HEK293T (cell line): ENCODE measurements around the gene GFPT1.

Source experiments
- ARNT ChIP-seq: fragments of 450-650 bp; IDR thresholded peaks from 2 replicates; pipeline ENCODE4 v1.6.1; 2017; ENCODE audit warnings: mild to moderate bottlenecking
- CTBP1 ChIP-seq: fragments of 450-650 bp; IDR thresholded peaks from 2 replicates; pipeline ENCODE4 v1.6.1; 2016; ENCODE audit warnings: borderline replicate concordance
- FOXK2 ChIP-seq: fragments of 450-650 bp; IDR thresholded peaks from 2 replicates; pipeline ENCODE4 v1.6.1; 2016; ENCODE audit warnings: mild to moderate bottlenecking
- FOXM1 ChIP-seq: fragments of 450-650 bp; IDR thresholded peaks from 2 replicates; pipeline ENCODE4 v1.6.1; 2017; ENCODE audit warnings: mild to moderate bottlenecking, borderline replicate concordance
- HDGF ChIP-seq: fragments of 450-650 bp; IDR thresholded peaks from 2 replicates; pipeline ENCODE4 v1.6.1; 2017; ENCODE audit warnings: antibody characterized with exemption, borderline replicate concordance
- LEF1 ChIP-seq: fragments of 450-650 bp; IDR thresholded peaks from 2 replicates; pipeline ENCODE4 v1.6.1; 2017; ENCODE audit warnings: mild to moderate bottlenecking, borderline replicate concordance
- NFRKB ChIP-seq: fragments of 450-650 bp; IDR thresholded peaks from 2 replicates; pipeline ENCODE4 v1.6.1; 2016; ENCODE audit warnings: mild to moderate bottlenecking, moderate library complexity
- SP1 ChIP-seq: fragments of 450-650 bp; IDR thresholded peaks from 2 replicates; pipeline ENCODE4 v1.6.1; 2017
- SUZ12 ChIP-seq: fragments of 450-650 bp; IDR thresholded peaks from 2 replicates; pipeline ENCODE4 v1.6.1; 2016; ENCODE audit warnings: mild to moderate bottlenecking
- TARDBP ChIP-seq: fragments of 450-650 bp; IDR thresholded peaks from 2 replicates; pipeline ENCODE4 v1.6.1; 2016
- ZNF384 ChIP-seq: fragments of 450-650 bp; IDR thresholded peaks from 2 replicates; pipeline ENCODE4 v1.6.1; 2016

- TF ChIP-seq NFRKB (no peak), TARDBP (no peak), ARNT (no peak), LEF1 (no peak), FOXK2 (no peak), HDGF (no peak), ZNF384 (no peak), CTBP1 (no peak), SUZ12 (no peak), SP1 (no peak), FOXM1 (no peak)
These were observed 35.2 kb upstream of the GFPT1 start for GRCh38 chr2:69422198-69422597.
